CD4-positive, alpha-beta memory T cell (primary cell): ENCODE results near the gene KIAA1755. TPM values are rescaled to one million over a fixed set of nuclear protein-coding genes. Genes with fewer than 3 reads are reported as not detected.

Source experiments
- CTCF ChIA-PET: fragments of 350-600 bp; sonication (Branson Sonifier 250); formaldehyde crosslinking; loops from one replicate; lab custom pipeline; 2021; ENCODE audit warnings: inconsistent platforms; ENCODE audit not compliant: partially characterized antibody; lab: Charles Lee
- POLR2A ChIA-PET: fragments of 350-600 bp; sonication (Branson Sonifier 250); formaldehyde crosslinking; loops from one replicate; lab custom pipeline; 2021; ENCODE audit not compliant: partially characterized antibody; lab: Charles Lee
- DNase-seq, 5 donors: peaks; one replicate each; pipeline versions ENCODE4 v3.0.0 to v3.0.0-alpha.2; 2020 to 2022; ENCODE audit warnings: mixed read lengths in 1 of 5
- H3K27ac ChIP-seq: one replicate; pipeline ENCODE4 v1.7.0; 2013; ENCODE audit warnings: low read depth, low read length
- H3K27me3 ChIP-seq: 2 replicates; pipeline ENCODE4 v1.7.0; 2013; ENCODE audit warnings: mild to moderate bottlenecking, low read length, moderate library complexity; ENCODE audit not compliant: insufficient read depth
- H3K36me3 ChIP-seq: 2 replicates; pipeline ENCODE4 v1.7.0; 2013; ENCODE audit warnings: mild to moderate bottlenecking, low read length, moderate library complexity; ENCODE audit not compliant: insufficient read depth
- H3K4me1 ChIP-seq: 2 replicates; pipeline ENCODE4 v1.7.0; 2013; ENCODE audit warnings: mild to moderate bottlenecking, low read length, moderate library complexity; ENCODE audit not compliant: insufficient read depth
- H3K4me3 ChIP-seq, 2 donors: one replicate each; pipeline ENCODE4 v1.7.0; 2013; ENCODE audit warnings: low read length in 2 of 2, mild to moderate bottlenecking in 1 of 2
- H3K9me3 ChIP-seq, 2 donors: one replicate each; pipeline ENCODE4 v1.7.0; 2013; ENCODE audit warnings: low read length in 2 of 2, control low read depth in 1 of 2; ENCODE audit not compliant: control insufficient read depth in 1 of 2
- H3K27ac Mint-ChIP-seq, 7 donors: one replicate each; pipeline ENCODE4 v1.8.0; 2020 to 2021; ENCODE audit warnings: mixed read lengths in 7 of 7, mild to moderate bottlenecking in 6 of 7, inconsistent platforms in 3 of 7, moderate library complexity in 3 of 7
- H3K27me3 Mint-ChIP-seq, 2 donors: one replicate each; pipeline ENCODE4 v1.8.0; 2020 to 2021; ENCODE audit warnings: mixed read lengths in 2 of 2
- H3K36me3 Mint-ChIP-seq, 2 donors: one replicate each; pipeline ENCODE4 v1.8.0; 2020 to 2021; ENCODE audit warnings: mixed read lengths in 2 of 2, inconsistent platforms in 1 of 2, mild to moderate bottlenecking in 1 of 2
- H3K4me1 Mint-ChIP-seq, 4 donors: one replicate each; pipeline ENCODE4 v1.8.0; 2020 to 2021; ENCODE audit warnings: mixed read lengths in 4 of 4, mild to moderate bottlenecking in 1 of 4
- H3K4me3 Mint-ChIP-seq, 8 donors: one replicate each; pipeline ENCODE4 v1.8.0; 2020 to 2021; ENCODE audit warnings: mixed read lengths in 8 of 8, mild to moderate bottlenecking in 7 of 8, moderate library complexity in 6 of 8, inconsistent platforms in 3 of 8
- H3K9me3 Mint-ChIP-seq, 8 donors: one replicate each; pipeline ENCODE4 v1.8.0; 2020 to 2021; ENCODE audit warnings: mixed read lengths in 8 of 8, mild to moderate bottlenecking in 5 of 8, inconsistent platforms in 3 of 8, moderate library complexity in 1 of 8
- intact Hi-C: fragments of 100-400 bp; cut with micrococcal nuclease; formaldehyde crosslinking; loops from one replicate; pipeline ENCODE4 v1.15.1; 2023
- polyA plus RNA-seq, 2 donors: library from polyadenylated mRNA; unstranded; fragments of 300-500 nt; fragmentation: Illumina TruSeq; gene quantifications; one replicate each; pipeline ENCODE4 v1.2.3, GENCODE V29; 2021
- total RNA-seq, 2 experiments: library from RNA; stranded (reverse); gene quantifications; one replicate each; pipeline ENCODE4 v1.2.3, GENCODE V29; 2021

The KIAA1755 gene
- total and polyA plus RNA-seq, 4 experiments from 2014 or later, result not detected

- H3K9me3 Mint-ChIP-seq, result peaks cover 0 to 1% (median 0%) of the 10 kb centered on the region in 8 donors
- Histone ChIP-seq H3K27me3 (no peaks in the 10 kb centered on the region), H3K4me3 (no peak overlapping the region), H3K4me1 (no peaks in the 10 kb centered on the region), H3K27ac (no peak overlapping the region), H3K36me3 (no peaks in the 10 kb centered on the region), H3K9me3 (no peaks in the 10 kb centered on the region)
- ChIA-PET POLR2A (no interaction called here), CTCF (interaction anchor here (0.5 to 1.9 kb wide), 2 partner anchors 9 to 29 kb away, joined by 3 to 17 read pairs; no protein-coding TSS in a partner anchor)
- intact Hi-C loops, result no loop called here
- no peaks in the 10 kb centered on the region for H3K36me3 Mint-ChIP-seq
- H3K27me3 Mint-ChIP-seq, result peaks cover 0 to 7% of the 10 kb centered on the region in 2 donors
- no peak for DNase-seq
- no peak overlapping the region for H3K4me3 Mint-ChIP-seq
- no peak overlapping the region for H3K27ac Mint-ChIP-seq
- no peaks in the 10 kb centered on the region for H3K4me1 Mint-ChIP-seq
These were observed 47.5 kb downstream of the KIAA1755 start for GRCh38 chr20:38212806-38213606.

- ChIA-PET POLR2A (no interaction called here), CTCF (interaction anchor here (5.6 kb wide), 1 partner anchor 11 kb away, joined by 41 read pairs; no protein-coding TSS in a partner anchor)
- no peak overlapping the region for H3K27ac ChIP-seq
- no peak overlapping the region for H3K4me3 Mint-ChIP-seq
- no peaks in the 10 kb centered on the region for H3K4me1 ChIP-seq
- no peak for DNase-seq
- intact Hi-C loops, result no loop called here
- no peaks in the 10 kb centered on the region for H3K9me3 ChIP-seq
- no peak overlapping the region for H3K27ac Mint-ChIP-seq
- no peaks in the 10 kb centered on the region for H3K36me3 ChIP-seq
- no peaks in the 10 kb centered on the region for H3K4me1 Mint-ChIP-seq
- peaks cover 0 to 1% (median 0%) of the 10 kb centered on the region in 8 donors for H3K9me3 Mint-ChIP-seq
- H3K36me3 Mint-ChIP-seq, result no peaks in the 10 kb centered on the region
- no peak overlapping the region for H3K4me3 ChIP-seq
- H3K27me3 ChIP-seq, result no peaks in the 10 kb centered on the region
- peaks cover 0 to 10% of the 10 kb centered on the region in 2 donors for H3K27me3 Mint-ChIP-seq
These were observed 49.1 kb downstream of the KIAA1755 start for GRCh38 chr20:38211200-38212097.

- H3K27me3 ChIP-seq, result no peaks in the 10 kb centered on the region
- no peak overlapping the region for H3K4me3 ChIP-seq
- ChIA-PET POLR2A (no interaction called here), CTCF (interaction anchor here (5.6 kb wide), 1 partner anchor 12 kb away, joined by 41 read pairs; no protein-coding TSS in a partner anchor)
- H3K9me3 ChIP-seq, result no peaks in the 10 kb centered on the region
- no peaks in the 10 kb centered on the region for H3K36me3 Mint-ChIP-seq
- H3K27me3 Mint-ChIP-seq, result peaks cover 0 to 10% of the 10 kb centered on the region in 2 donors
- H3K4me1 Mint-ChIP-seq, result no peaks in the 10 kb centered on the region
- no peak overlapping the region for H3K27ac ChIP-seq
- H3K27ac Mint-ChIP-seq, result no peak overlapping the region
- no peak for DNase-seq
- H3K4me3 Mint-ChIP-seq, result no peak overlapping the region
- no peaks in the 10 kb centered on the region for H3K36me3 ChIP-seq
- H3K9me3 Mint-ChIP-seq, result peaks cover 0 to 1% (median 0%) of the 10 kb centered on the region in 8 donors
- no peaks in the 10 kb centered on the region for H3K4me1 ChIP-seq
- intact Hi-C loops, result no loop called here
These were observed 49.8 kb downstream of the KIAA1755 start for GRCh38 chr20:38210741-38211140.

DNA sequence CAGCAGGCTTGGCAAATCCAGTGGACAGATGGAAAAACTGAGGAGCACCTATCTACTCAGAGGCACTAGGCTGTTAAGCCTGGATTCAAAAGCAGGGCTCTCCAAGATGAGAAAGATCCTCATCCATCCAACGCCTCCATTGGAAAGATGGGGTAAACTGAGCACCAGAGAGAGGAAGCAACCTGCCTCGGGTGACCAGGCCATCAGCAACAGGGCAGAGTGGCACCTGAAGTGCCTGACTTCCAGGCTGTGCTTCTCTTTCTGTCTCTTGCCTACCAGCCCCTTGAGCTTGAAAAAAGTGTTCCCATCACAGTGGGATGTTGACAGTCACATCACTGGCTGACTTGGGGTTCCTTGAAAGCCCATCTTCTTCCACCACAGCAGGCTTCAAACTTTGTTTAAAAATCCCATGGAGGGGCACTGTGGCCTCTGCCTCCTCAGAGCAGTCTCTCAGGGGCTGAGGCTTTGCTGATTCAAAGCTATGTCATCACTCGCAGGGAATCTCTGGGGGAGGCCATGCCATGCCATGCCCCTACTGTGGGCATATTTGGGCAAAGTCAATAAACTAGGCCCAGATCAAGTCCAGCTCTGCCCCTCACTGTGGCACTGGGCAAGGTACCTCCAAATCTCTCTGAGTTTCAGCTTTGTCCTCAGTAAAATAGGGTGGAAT is 50.7 kb downstream of the KIAA1755 start:
- Mint-ChIP-seq H3K4me1 (no peaks in the 10 kb centered on the region), H3K27ac (no peak overlapping the region), H3K36me3 (no peaks in the 10 kb centered on the region), H3K9me3 (peaks cover 0 to 1% (median 0%) of the 10 kb centered on the region in 8 donors), H3K4me3 (no peak overlapping the region), H3K27me3 (peaks cover 0 to 10% of the 10 kb centered on the region in 2 donors)
- CTCF ChIA-PET, result interaction anchor here (5.6 kb wide), 1 partner anchor 13 kb away, joined by 41 read pairs; no protein-coding TSS in a partner anchor
- H3K27me3 ChIP-seq, result no peaks in the 10 kb centered on the region
- no peaks in the 10 kb centered on the region for H3K36me3 ChIP-seq
- H3K9me3 ChIP-seq, result no peaks in the 10 kb centered on the region
- H3K27ac ChIP-seq, result no peak overlapping the region
- intact Hi-C loops, result no loop called here
- POLR2A ChIA-PET, result no interaction called here
- H3K4me1 ChIP-seq, result no peaks in the 10 kb centered on the region
- H3K4me3 ChIP-seq, result no peak overlapping the region
- DNase-seq, result no peak

- CTCF ChIA-PET, result interaction anchor here (5.6 kb wide), 1 partner anchor 13 kb away, joined by 41 read pairs; no protein-coding TSS in a partner anchor
- POLR2A ChIA-PET, result no interaction called here
- Mint-ChIP-seq H3K4me1 (no peaks in the 10 kb centered on the region), H3K27ac (no peak overlapping the region), H3K27me3 (peaks cover 0 to 10% of the 10 kb centered on the region in 2 donors), H3K4me3 (no peak overlapping the region), H3K36me3 (no peaks in the 10 kb centered on the region), H3K9me3 (no peaks in the 10 kb centered on the region)
- no peaks in the 10 kb centered on the region for H3K27me3 ChIP-seq
- no peak overlapping the region for H3K4me3 ChIP-seq
- no peaks in the 10 kb centered on the region for H3K4me1 ChIP-seq
- no peak for DNase-seq
- H3K9me3 ChIP-seq, result no peaks in the 10 kb centered on the region
- intact Hi-C loops, result no loop called here
- H3K27ac ChIP-seq, result no peak overlapping the region
- H3K36me3 ChIP-seq, result no peaks in the 10 kb centered on the region
These were observed 51.4 kb downstream of the KIAA1755 start for GRCh38 chr20:38209054-38209675.

- Mint-ChIP-seq H3K9me3 (no peaks in the 10 kb centered on the region), H3K4me1 (no peaks in the 10 kb centered on the region), H3K4me3 (no peak overlapping the region), H3K27ac (peak overlapping the region in 1 of 7 donors; percentile 70), H3K36me3 (no peaks in the 10 kb centered on the region), H3K27me3 (peaks cover 0 to 10% of the 10 kb centered on the region in 2 donors)
- Histone ChIP-seq H3K4me3 (no peak overlapping the region), H3K4me1 (no peaks in the 10 kb centered on the region), H3K9me3 (no peaks in the 10 kb centered on the region), H3K36me3 (no peaks in the 10 kb centered on the region), H3K27ac (no peak overlapping the region), H3K27me3 (no peaks in the 10 kb centered on the region)
- CTCF ChIA-PET, result interaction anchor here (5.6 kb wide), 1 partner anchor 14 kb away, joined by 41 read pairs; no protein-coding TSS in a partner anchor
- POLR2A ChIA-PET, result no interaction called here
- intact Hi-C loops, result no loop called here
- no peak for DNase-seq
These were observed 52.0 kb downstream of the KIAA1755 start for GRCh38 chr20:38208523-38208922.
